ENCODE results near the gene ZNF883.

ZNF883 gene

GRCh38 chr9:112917047-112917986 lies 94.7 kb downstream of the ZNF883 start:
- DNase-seq, result no peak

GRCh38 chr9:112914524-112914923 lies 97.5 kb downstream of the ZNF883 start:
- no peak for DNase-seq

GRCh38 chr9:112913326-112913725 lies 98.7 kb downstream of the ZNF883 start:
- no peak for DNase-seq

GRCh38 chr9:112912636-112913035 lies 99.4 kb downstream of the ZNF883 start:
- no peak for DNase-seq

GRCh38 chr9:112911736-112912135 lies 100.3 kb downstream of the ZNF883 start:
- DNase-seq, result no peak
